NOMO-1 (cell line): ENCODE measurements around the gene TBCC.

Experiments used
- DNase-seq, 2 experiments: peaks; one replicate each; lab custom pipeline; 2025; ENCODE audit not compliant: unreplicated experiment in 2 of 2; lab: John Stamatoyannopoulos, UW

The TBCC gene

DNA sequence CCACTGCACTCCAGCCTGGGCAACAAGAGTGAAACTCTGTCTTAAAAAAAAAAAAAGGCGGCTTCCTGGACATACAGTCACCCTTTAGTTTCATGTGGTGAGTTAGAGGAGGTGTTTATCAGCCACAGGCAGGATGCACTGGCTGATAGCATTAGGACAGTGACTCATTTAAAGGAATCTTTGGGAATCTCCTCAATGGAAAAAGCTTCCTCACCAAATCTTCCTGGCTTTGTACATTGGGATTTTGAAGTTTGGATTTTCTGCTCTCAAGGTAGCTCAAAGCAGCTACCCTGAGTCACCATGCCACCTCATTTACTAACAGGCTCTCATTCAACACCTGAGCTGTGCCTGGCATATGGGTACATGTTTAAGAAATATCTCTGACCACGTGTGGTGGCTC is 43.7 kb downstream of the TBCC start:
- no peak for DNase-seq

DNA sequence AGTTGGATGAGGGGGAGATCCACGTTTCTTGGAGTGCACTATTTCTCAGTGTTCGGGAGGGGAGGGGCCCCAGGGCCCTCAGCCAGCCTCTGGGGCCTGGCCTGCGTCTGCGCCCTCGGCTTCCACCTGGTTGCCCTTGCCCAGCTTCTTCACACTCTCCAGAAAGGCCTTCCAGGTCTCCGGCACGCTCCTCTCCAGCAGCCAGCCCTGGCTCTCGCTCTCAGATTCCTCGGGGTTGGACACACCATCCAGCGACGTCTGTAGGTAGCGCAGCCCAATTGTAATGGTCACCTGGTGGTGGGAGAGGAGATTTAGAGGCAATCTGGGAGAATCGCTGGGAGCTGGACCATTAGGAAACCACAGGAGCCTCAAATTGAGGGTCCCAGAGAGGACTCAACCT is 47.7 kb downstream of the TBCC start:
- DNase-seq, result no peak

- DNase-seq, result no peak
Measured at GRCh38 chr6:42697268-42697655, 48.6 kb downstream of the TBCC start.

DNA sequence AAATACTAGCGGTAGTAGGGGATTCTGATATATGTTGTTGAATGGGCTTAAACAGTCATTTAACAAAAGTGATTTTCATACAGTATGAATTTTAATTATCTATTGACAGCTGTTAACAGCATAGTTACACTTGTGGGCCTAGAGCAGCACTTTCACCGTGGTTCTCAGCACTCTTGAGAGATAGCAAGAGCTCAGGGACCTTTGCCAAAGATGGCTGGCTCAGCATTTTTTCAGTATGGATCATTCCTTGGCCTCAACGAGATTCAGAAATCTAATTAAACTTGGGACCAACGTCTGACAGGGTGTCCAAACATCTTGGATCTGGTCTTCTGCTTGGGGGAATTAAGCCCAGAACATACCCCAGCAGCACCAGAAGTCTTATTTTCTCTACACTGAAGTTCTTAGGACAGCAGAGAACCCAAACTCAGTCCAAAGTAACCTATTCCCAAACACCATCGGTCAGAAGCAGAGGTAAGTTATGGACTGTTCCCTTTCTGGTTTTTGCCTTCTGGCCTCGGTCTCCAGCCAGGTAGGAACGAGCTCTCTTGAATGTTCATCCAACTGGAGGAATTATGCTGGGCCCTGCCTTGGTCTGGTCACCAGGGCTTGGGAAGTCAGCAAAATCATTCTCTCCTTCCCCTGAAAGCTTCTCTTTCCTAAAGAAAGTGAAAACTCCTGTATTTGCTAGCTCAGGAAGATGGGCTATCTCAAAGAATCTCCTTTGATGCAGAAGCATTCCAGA is 49.2 kb downstream of the TBCC start:
- no peak for DNase-seq

DNA sequence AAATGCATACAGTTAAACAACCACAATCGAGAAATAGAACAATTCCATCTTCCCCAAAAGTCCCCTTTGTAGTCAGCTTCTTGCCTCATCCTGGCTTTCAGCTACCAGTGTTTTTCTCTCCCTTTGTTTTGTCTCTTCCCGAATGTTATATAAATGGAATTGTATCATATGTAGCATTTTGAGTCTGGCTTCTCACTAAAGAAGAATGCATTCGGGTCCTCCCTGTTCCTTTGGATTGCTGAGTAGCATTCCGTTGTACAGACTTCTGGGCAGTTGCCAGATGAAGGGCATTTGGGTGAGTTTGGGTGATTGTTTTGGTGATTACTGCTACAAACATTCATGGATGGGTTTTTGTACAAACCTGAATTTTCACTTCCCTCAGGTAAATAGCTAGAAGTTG is 51.3 kb downstream of the TBCC start:
- DNase-seq, result no peak
